NOMO-1 (cell line): Measurements from ENCODE around the gene SLC7A4.
A peak's percentile ranks its signal among the peaks of the same experiment; 100 is the strongest.
"Not testable (repeated sequence)": the region's sequence is repeated elsewhere in the genome, so short reads cannot be mapped to it uniquely, and the experiment has no call there.

Experiments used
- DNase-seq, 2 experiments: peaks; one replicate each; lab custom pipeline; 2025; ENCODE audit not compliant: unreplicated experiment in 2 of 2; lab: John Stamatoyannopoulos, UW

The SLC7A4 gene

GRCh38 chr22:21032037-21032867 lies at the start of gene SLC7A4:
Gene SLC7A4, minus strand, starts transcription at chr22:21032561. Its CDS starts 749 bp downstream, at chr22:21031812.
- DNase-seq, result no peak

- DNase-seq, result no peak
Observed at GRCh38 chr22:21080435-21081137, 48.2 kb upstream of the SLC7A4 start.

- DNase-seq, result no peak
Observed at GRCh38 chr22:21079493-21079892, 47.1 kb upstream of the SLC7A4 start.

DNA sequence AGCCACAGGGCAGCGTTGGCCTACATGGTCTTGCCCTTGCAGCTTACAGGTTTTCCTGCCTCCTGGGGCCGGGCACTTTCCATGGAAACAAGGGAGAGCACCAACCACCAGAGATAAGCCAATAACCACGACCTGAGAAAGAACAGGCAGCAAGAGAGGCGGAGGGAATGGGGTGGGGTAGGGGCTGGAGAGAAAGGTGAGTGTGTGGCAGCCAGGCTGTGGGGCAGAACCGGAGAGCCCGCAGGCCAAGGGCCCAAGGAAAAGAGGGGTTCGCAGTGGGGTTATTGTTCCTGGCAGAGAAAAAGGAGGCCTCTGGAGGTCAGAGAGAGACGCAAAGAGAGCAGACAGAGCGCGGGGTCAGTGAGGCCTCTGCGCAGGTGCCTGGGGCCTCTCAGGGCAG lies 46.6 kb upstream of the SLC7A4 start:
- no peak for DNase-seq

GRCh38 chr22:21077884-21078508 lies 45.6 kb upstream of the SLC7A4 start:
- no peak for DNase-seq

DNA sequence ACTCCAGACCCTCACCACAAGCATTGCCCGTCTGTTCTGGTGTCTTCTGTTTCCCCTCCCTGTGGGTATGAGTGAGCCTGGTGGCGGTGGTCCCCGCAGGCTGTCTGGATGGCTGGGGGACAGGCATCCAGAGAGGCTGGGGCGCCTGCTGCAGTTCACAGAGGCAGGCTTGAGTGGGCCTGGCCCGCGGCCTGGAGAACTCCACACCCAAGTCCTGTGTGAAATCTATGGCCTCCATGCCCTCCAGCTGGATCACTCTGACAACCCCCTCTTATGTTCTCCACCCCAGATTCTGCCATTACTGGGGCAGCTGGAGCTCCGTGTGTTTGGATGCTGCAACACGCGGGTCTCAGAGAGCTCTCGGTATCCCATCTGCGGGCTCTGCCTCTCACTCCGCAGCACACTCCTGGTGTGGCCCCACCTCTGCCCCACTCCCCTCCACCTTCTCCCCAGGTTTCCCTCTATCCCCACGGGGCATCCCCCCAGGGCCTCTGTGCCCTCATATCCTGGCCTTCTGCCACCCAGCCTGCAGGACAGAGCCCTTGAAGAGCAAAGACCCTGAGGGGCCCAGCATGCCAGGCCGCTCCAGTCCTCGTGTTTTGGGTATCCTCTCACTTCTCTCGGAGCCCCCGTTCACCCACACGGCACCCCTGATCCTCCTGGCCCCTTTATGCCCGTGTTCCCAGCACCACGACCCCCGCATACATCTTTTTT lies 44.7 kb upstream of the SLC7A4 start:
- no peak for DNase-seq

- no peak for DNase-seq
Observed at GRCh38 chr22:21075516-21076138, 43.3 kb upstream of the SLC7A4 start.

- DNase-seq, result peak; percentile 25 to 50
Observed at GRCh38 chr22:21074102-21074715, 41.8 kb upstream of the SLC7A4 start.

GRCh38 chr22:21073482-21073881 lies 41.1 kb upstream of the SLC7A4 start:
- DNase-seq, result no peak

DNA sequence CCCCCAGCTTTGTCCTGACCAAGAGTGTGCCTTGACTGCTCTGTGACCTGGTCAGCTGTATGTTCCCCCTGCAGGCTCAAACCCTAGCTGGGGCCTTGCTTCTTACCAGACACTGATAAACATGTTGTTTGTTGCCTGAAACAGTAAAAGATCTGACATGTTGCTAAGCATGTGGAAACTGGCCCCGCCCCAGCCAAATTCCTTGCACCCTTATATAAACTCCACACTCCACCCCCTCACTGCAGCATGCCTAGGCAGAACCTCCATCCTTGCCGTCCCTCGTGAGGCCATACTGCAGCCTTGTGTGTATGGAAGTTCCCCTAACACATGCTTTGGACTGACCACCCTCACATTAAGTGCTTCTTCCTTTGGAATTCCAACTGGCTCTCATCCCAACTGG lies 40.7 kb upstream of the SLC7A4 start:
- DNase-seq, result no peak

- DNase-seq, result not testable (repeated sequence)
Observed at GRCh38 chr22:21071796-21072195, 39.4 kb upstream of the SLC7A4 start.

- no peak for DNase-seq
Observed at GRCh38 chr22:21070690-21071615, 38.6 kb upstream of the SLC7A4 start.

- DNase-seq, result no peak
Observed at GRCh38 chr22:21069375-21069774, 37.0 kb upstream of the SLC7A4 start.

DNA sequence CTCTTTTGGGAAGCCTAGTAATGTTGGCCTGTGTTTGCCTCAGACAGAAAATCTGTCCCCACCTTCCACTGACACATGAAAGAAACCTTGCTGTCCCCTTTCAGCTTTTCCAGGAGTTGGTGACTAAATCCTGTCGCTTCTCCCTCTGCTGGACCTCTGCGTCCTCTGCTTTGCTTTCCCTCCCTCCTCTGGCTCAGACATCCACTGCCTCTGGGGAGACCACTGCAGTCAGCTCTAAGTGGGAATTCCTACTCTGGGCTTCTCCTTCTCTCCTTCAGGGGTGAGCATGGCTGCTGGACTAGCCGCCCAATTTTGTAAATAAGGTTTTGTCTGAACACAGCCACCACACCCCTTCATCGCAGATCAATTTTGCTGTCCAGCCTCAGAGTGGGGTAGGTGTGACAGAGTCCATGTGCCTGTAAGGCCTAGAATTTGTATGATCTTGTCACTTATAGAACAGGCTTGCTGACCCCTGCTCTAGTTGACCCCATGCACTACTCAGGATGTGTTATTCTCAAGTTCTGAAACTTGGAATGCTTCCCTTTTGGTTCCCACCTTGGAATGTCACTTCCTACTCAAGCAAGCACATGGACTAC lies 36.4 kb upstream of the SLC7A4 start:
- no peak for DNase-seq

DNA sequence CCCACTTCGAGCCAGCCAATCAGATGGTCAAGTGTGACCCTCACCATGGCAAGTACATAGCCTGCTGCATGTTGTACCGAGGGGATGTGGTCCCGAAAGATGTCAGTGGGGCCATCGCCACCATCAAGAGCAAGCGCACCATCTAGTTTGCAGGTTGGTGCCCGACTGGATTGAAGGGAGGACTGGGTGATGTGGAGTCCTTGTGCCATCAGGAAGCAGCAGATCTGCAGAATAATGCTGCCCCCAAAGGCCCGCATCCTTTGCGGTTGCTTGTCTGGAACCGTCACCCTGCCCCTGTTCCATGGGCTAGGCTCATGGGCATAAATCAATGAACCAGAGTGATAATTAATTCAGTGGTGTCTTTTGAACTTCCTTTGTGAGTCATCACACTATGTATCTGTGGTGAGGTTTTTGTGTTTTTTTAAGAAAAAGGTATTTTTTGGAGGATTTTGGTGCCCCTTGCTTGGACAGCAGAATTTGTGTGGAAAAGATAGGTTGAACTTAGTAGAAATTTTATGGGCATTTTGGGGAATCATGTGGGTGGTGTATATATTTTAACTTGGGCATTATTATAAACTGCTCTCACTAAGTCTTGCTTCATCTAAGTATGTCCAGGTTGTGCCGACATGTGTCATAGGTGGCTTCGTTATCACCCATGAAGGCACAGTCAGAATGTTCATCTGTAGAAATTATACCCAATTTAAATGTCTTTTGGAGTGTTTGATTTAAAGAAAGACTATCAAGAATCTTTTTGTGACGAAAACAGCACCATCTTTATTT lies 35.7 kb upstream of the SLC7A4 start:
- peak in 1 of 2 experiments; percentile 34 for DNase-seq

- no peak for DNase-seq
Observed at GRCh38 chr22:21067075-21067900, 34.9 kb upstream of the SLC7A4 start.
